Stromal cell of bone marrow (primary cell): Measurements from ENCODE around the gene ASTN2.
"Not testable (repeated sequence)": the region's sequence is repeated elsewhere in the genome, so short reads cannot be mapped to it uniquely, and the experiment has no call there.

Experiments
- DNase-seq: peaks from one replicate; pipeline ENCODE4 v3.0.0-alpha.2; 2012; ENCODE audit warnings: low read depth

Gene ASTN2

GRCh38 chr9:117074342-117074662 lies 340.6 kb downstream of the ASTN2 start:
- no peak for DNase-seq

- no peak for DNase-seq
These were observed 341.1 kb downstream of the ASTN2 start for GRCh38 chr9:117073539-117074341.

- no peak for DNase-seq
These were observed 341.8 kb downstream of the ASTN2 start for GRCh38 chr9:117073071-117073470.

GRCh38 chr9:117072216-117072615 lies 342.6 kb downstream of the ASTN2 start:
- no peak for DNase-seq

GRCh38 chr9:117071673-117072207 lies 343.1 kb downstream of the ASTN2 start:
- DNase-seq = not testable (repeated sequence)

- DNase-seq = no peak
These were observed 351.0 kb downstream of the ASTN2 start for GRCh38 chr9:117063721-117064471.

GRCh38 chr9:117060963-117061362 lies 353.9 kb downstream of the ASTN2 start:
- DNase-seq = no peak

GRCh38 chr9:117050007-117050406 lies 364.9 kb downstream of the ASTN2 start:
- DNase-seq = no peak

- DNase-seq = peak; percentile 2
These were observed 368.1 kb downstream of the ASTN2 start for GRCh38 chr9:117046666-117047327.

- no peak for DNase-seq
These were observed 370.6 kb downstream of the ASTN2 start for GRCh38 chr9:117044241-117044640.

- no peak for DNase-seq
These were observed 371.7 kb downstream of the ASTN2 start for GRCh38 chr9:117043159-117043558.

GRCh38 chr9:117035546-117035945 lies 379.3 kb downstream of the ASTN2 start:
- DNase-seq = no peak

GRCh38 chr9:117034866-117035265 lies 380.0 kb downstream of the ASTN2 start:
- no peak for DNase-seq

- no peak for DNase-seq
These were observed 384.5 kb downstream of the ASTN2 start for GRCh38 chr9:117030254-117030768.

- DNase-seq = no peak
These were observed 385.5 kb downstream of the ASTN2 start for GRCh38 chr9:117029341-117029740.

GRCh38 chr9:117028103-117028858 lies 386.6 kb downstream of the ASTN2 start:
- DNase-seq = no peak

GRCh38 chr9:117021906-117022305 lies 393.0 kb downstream of the ASTN2 start:
- DNase-seq = no peak

GRCh38 chr9:117018966-117019617 lies 395.8 kb downstream of the ASTN2 start:
- no peak for DNase-seq

- no peak for DNase-seq
These were observed 397.4 kb downstream of the ASTN2 start for GRCh38 chr9:117017414-117017985.

- DNase-seq = no peak
These were observed 400.8 kb downstream of the ASTN2 start for GRCh38 chr9:117014061-117014460.
